8988T (cell line): ENCODE measurements around the gene LRIG1.

Experiments used
- DNase-seq: peaks from one replicate; pipeline ENCODE4 v3.0.0; 2011

The LRIG1 gene

GRCh38 chr3:66400411-66401156 is 100.2 kb downstream of the LRIG1 start:
- DNase-seq, result no peak

- DNase-seq, result no peak
Observed at GRCh38 chr3:66399529-66400232, 101.1 kb downstream of the LRIG1 start.

GRCh38 chr3:66398228-66399025 is 102.4 kb downstream of the LRIG1 start:
- DNase-seq, result no peak

GRCh38 chr3:66397745-66398144 is 103.1 kb downstream of the LRIG1 start:
- DNase-seq, result no peak

GRCh38 chr3:66396888-66397287 is 103.9 kb downstream of the LRIG1 start:
- no peak for DNase-seq

GRCh38 chr3:66396161-66396760 is 104.6 kb downstream of the LRIG1 start:
- DNase-seq, result no peak

GRCh38 chr3:66395635-66396034 is 105.2 kb downstream of the LRIG1 start:
- DNase-seq, result no peak

- DNase-seq, result no peak
Observed at GRCh38 chr3:66394753-66395249, 106.0 kb downstream of the LRIG1 start.

- DNase-seq, result no peak
Observed at GRCh38 chr3:66394019-66394752, 106.6 kb downstream of the LRIG1 start.

GRCh38 chr3:66393333-66394005 is 107.4 kb downstream of the LRIG1 start:
- no peak for DNase-seq

- no peak for DNase-seq
Observed at GRCh38 chr3:66392966-66393332, 107.9 kb downstream of the LRIG1 start.

- no peak for DNase-seq
Observed at GRCh38 chr3:66392512-66392911, 108.3 kb downstream of the LRIG1 start.

GRCh38 chr3:66390013-66390412 is 110.8 kb downstream of the LRIG1 start:
- no peak for DNase-seq

- DNase-seq, result no peak
Observed at GRCh38 chr3:66386925-66387650, 113.7 kb downstream of the LRIG1 start.

GRCh38 chr3:66386011-66386924 is 114.6 kb downstream of the LRIG1 start:
- no peak for DNase-seq

GRCh38 chr3:66385066-66385465 is 115.8 kb downstream of the LRIG1 start:
- DNase-seq, result no peak

- no peak for DNase-seq
Observed at GRCh38 chr3:66383998-66384745, 116.7 kb downstream of the LRIG1 start.

GRCh38 chr3:66383023-66383422 is 117.8 kb downstream of the LRIG1 start:
- DNase-seq, result no peak

- no peak for DNase-seq
Observed at GRCh38 chr3:66382142-66382541, 118.7 kb downstream of the LRIG1 start.
